ENCODE data around the gene KRT81. TPM values are rescaled to one million over a fixed set of nuclear protein-coding genes. Genes with fewer than 3 reads are reported as not detected.
"Not testable (repeated sequence)": the region's sequence is repeated elsewhere in the genome, so short reads cannot be mapped to it uniquely, and the experiment has no call there.

KRT81 gene
- total RNA-seq, 1 donor from 2014 or later: not detected

- peaks cover 16% of the 10 kb centered on the region for H3K36me3 Mint-ChIP-seq (ENCODE audit: low read depth)
- no peak overlapping the region for H3K4me3 Mint-ChIP-seq (ENCODE audit: low read depth)
- DNase-seq (ENCODE audit: low spot score): no peak
- no peaks in the 10 kb centered on the region for H3K9me3 Mint-ChIP-seq
- peak overlapping the region; percentile 75 for H3K27ac Mint-ChIP-seq
- H3K4me1 Mint-ChIP-seq (ENCODE audit: low read depth): peaks cover 65% of the 10 kb centered on the region
- intact Hi-C loops (cut with micrococcal nuclease): no loop called here
- H3K27me3 Mint-ChIP-seq (ENCODE audit: low read depth): peaks cover 8% of the 10 kb centered on the region
These were observed 43.5 kb downstream of the KRT81 start for GRCh38 chr12:52247622-52248540.

GRCh38 chr12:52246720-52247621, 44.4 kb downstream of the KRT81 start:
- DNase-seq (ENCODE audit: low spot score): no peak
- Mint-ChIP-seq H3K4me1 (ENCODE audit: low read depth) (peaks cover 64% of the 10 kb centered on the region), H3K27ac (peak overlapping the region; percentile 75), H3K27me3 (ENCODE audit: low read depth) (peaks cover 8% of the 10 kb centered on the region), H3K4me3 (ENCODE audit: low read depth) (peak overlapping the region; percentile 19), H3K9me3 (no peaks in the 10 kb centered on the region), H3K36me3 (ENCODE audit: low read depth) (peaks cover 16% of the 10 kb centered on the region)
- intact Hi-C loops (cut with micrococcal nuclease): no loop called here

GRCh38 chr12:52245962-52246569, 45.3 kb downstream of the KRT81 start:
- peaks cover 56% of the 10 kb centered on the region for H3K4me1 Mint-ChIP-seq (ENCODE audit: low read depth)

GRCh38 chr12:52245259-52245961, 45.9 kb downstream of the KRT81 start:
- H3K9me3 Mint-ChIP-seq: no peaks in the 10 kb centered on the region
- H3K4me1 Mint-ChIP-seq (ENCODE audit: low read depth): peaks cover 54% of the 10 kb centered on the region
- no peak for DNase-seq (ENCODE audit: low spot score)
- intact Hi-C loops (cut with micrococcal nuclease): no loop called here
- H3K4me3 Mint-ChIP-seq (ENCODE audit: low read depth): no peak overlapping the region
- H3K36me3 Mint-ChIP-seq (ENCODE audit: low read depth): peaks cover 9% of the 10 kb centered on the region
- peaks cover 10% of the 10 kb centered on the region for H3K27me3 Mint-ChIP-seq (ENCODE audit: low read depth)
- peak overlapping the region; percentile 12 for H3K27ac Mint-ChIP-seq

More at GRCh38 chr12:52245962-52246569, 45.3 kb downstream of the KRT81 start:
- Mint-ChIP-seq H3K36me3 (ENCODE audit: low read depth) (peaks cover 9% of the 10 kb centered on the region), H3K9me3 (no peaks in the 10 kb centered on the region), H3K27ac (peak overlapping the region; percentile 75), H3K4me3 (ENCODE audit: low read depth) (no peak overlapping the region), H3K27me3 (ENCODE audit: low read depth) (peaks cover 10% of the 10 kb centered on the region)
- no peak for DNase-seq (ENCODE audit: low spot score)
- intact Hi-C loops (cut with micrococcal nuclease): no loop called here

- Mint-ChIP-seq H3K9me3 (no peaks in the 10 kb centered on the region), H3K27me3 (ENCODE audit: low read depth) (peaks cover 5% of the 10 kb centered on the region), H3K4me1 (ENCODE audit: low read depth) (peaks cover 49% of the 10 kb centered on the region), H3K36me3 (ENCODE audit: low read depth) (peaks cover 3% of the 10 kb centered on the region), H3K27ac (peak overlapping the region; percentile 93), H3K4me3 (ENCODE audit: low read depth) (peak overlapping the region; percentile 76)
- no peak for DNase-seq (ENCODE audit: low spot score)
- intact Hi-C loops (cut with micrococcal nuclease): loop anchor here (1.0 kb wide), 1 partner anchor 22 kb away; no protein-coding TSS in a partner anchor
These were observed 46.7 kb downstream of the KRT81 start for GRCh38 chr12:52244615-52244994.

GRCh38 chr12:52243856-52244614, 47.3 kb downstream of the KRT81 start:
- peak overlapping the region; percentile 76 for H3K4me3 Mint-ChIP-seq (ENCODE audit: low read depth)
- no peaks in the 10 kb centered on the region for H3K36me3 Mint-ChIP-seq (ENCODE audit: low read depth)
- intact Hi-C loops (cut with micrococcal nuclease): loop anchor here (1.0 kb wide), 1 partner anchor 22 kb away; no protein-coding TSS in a partner anchor
- peaks cover 2% of the 10 kb centered on the region for H3K27me3 Mint-ChIP-seq (ENCODE audit: low read depth)
- DNase-seq (ENCODE audit: low spot score): peak; percentile 56
- peak overlapping the region; percentile 93 for H3K27ac Mint-ChIP-seq
- peaks cover 45% of the 10 kb centered on the region for H3K4me1 Mint-ChIP-seq (ENCODE audit: low read depth)
- H3K9me3 Mint-ChIP-seq: no peaks in the 10 kb centered on the region

GRCh38 chr12:52243259-52243855, 48.0 kb downstream of the KRT81 start:
- H3K27me3 Mint-ChIP-seq (ENCODE audit: low read depth): peaks cover 2% of the 10 kb centered on the region
- H3K4me1 Mint-ChIP-seq (ENCODE audit: low read depth): peaks cover 45% of the 10 kb centered on the region
- intact Hi-C loops (cut with micrococcal nuclease): no loop called here

GRCh38 chr12:52242442-52243258, 48.7 kb downstream of the KRT81 start:
- H3K9me3 Mint-ChIP-seq: no peaks in the 10 kb centered on the region
- no peak overlapping the region for H3K4me3 Mint-ChIP-seq (ENCODE audit: low read depth)
- H3K36me3 Mint-ChIP-seq (ENCODE audit: low read depth): no peaks in the 10 kb centered on the region
- H3K27ac Mint-ChIP-seq: no peak overlapping the region
- DNase-seq (ENCODE audit: low spot score): no peak
- H3K27me3 Mint-ChIP-seq (ENCODE audit: low read depth): peaks cover 2% of the 10 kb centered on the region
- peaks cover 45% of the 10 kb centered on the region for H3K4me1 Mint-ChIP-seq (ENCODE audit: low read depth)
- intact Hi-C loops (cut with micrococcal nuclease): no loop called here

More at GRCh38 chr12:52243259-52243855, 48.0 kb downstream of the KRT81 start:
- no peaks in the 10 kb centered on the region for H3K9me3 Mint-ChIP-seq
- no peak for DNase-seq (ENCODE audit: low spot score)
- H3K27ac Mint-ChIP-seq: peak overlapping the region; percentile 93
- H3K36me3 Mint-ChIP-seq (ENCODE audit: low read depth): no peaks in the 10 kb centered on the region
- H3K4me3 Mint-ChIP-seq (ENCODE audit: low read depth): no peak overlapping the region

GRCh38 chr12:52241205-52241842, 50.0 kb downstream of the KRT81 start:
- H3K4me1 Mint-ChIP-seq (ENCODE audit: low read depth): peaks cover 33% of the 10 kb centered on the region
- no peaks in the 10 kb centered on the region for H3K9me3 Mint-ChIP-seq
- no peak for DNase-seq (ENCODE audit: low spot score)
- no peak overlapping the region for H3K27ac Mint-ChIP-seq
- H3K36me3 Mint-ChIP-seq (ENCODE audit: low read depth): no peaks in the 10 kb centered on the region
- H3K4me3 Mint-ChIP-seq (ENCODE audit: low read depth): no peak overlapping the region
- intact Hi-C loops (cut with micrococcal nuclease): no loop called here
- H3K27me3 Mint-ChIP-seq (ENCODE audit: low read depth): peaks cover 2% of the 10 kb centered on the region

GRCh38 chr12:52240247-52240646, 51.1 kb downstream of the KRT81 start:
- H3K4me3 Mint-ChIP-seq (ENCODE audit: low read depth): not testable (repeated sequence)

More at GRCh38 chr12:52240247-52240646, 51.1 kb downstream of the KRT81 start:
- H3K27ac Mint-ChIP-seq; H3K9me3 Mint-ChIP-seq; H3K36me3 Mint-ChIP-seq (ENCODE audit: low read depth); DNase-seq (ENCODE audit: low spot score); H3K27me3 Mint-ChIP-seq (ENCODE audit: low read depth); intact Hi-C loops (cut with micrococcal nuclease): not testable (repeated sequence)
- peaks cover 22% of the 10 kb centered on the region for H3K4me1 Mint-ChIP-seq (ENCODE audit: low read depth)
